NK-92 treated with Interleukin-12 subunit alpha and Interleukin-12 subunit beta, amount 100 ng/mL, for 24 hours (cell line): ENCODE results near the gene TAF12.
"Not testable (repeated sequence)": the region's sequence is repeated elsewhere in the genome, so short reads cannot be mapped to it uniquely, and the experiment has no call there.

Experiments used
- DNase-seq: peaks from one replicate; lab custom pipeline; 2025; lab: John Stamatoyannopoulos, UW

The TAF12 gene

DNA sequence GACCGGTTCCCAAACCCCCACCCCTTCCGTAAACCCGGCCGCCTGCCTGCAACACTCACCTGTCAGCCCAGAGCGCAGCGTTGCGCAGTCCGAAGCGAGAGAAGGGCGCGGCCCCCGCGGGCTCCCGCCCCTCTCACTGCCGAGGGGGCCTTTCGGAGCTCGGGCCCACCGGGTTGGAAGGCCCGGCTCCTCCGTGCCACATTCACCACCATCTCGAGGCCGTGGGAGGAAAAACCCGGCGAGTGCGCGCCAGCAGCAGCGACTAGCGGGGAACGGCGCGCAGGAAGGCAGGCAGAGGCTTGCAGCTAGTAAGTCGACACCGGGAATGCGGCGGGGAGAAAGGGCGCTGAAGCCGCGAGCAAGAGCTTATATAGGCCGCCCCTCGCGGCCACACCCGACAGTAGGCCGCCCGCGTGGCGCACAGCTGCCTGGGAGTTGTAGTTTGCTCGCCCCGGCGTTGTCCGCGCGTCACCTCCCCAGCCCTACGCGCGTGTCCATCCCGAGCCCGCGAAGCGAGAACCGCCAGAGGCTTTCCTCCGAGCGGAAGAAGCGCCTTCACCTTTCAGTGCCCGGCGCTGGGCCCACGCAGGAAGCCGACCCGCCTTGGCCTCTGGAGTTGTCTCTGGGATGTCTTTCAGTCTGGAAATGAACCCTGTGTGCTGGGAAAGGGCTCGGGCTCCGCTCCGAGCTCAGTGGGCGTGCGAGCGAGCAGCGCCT lies 61.2 kb downstream of the TAF12 start:
- DNase-seq: peak; percentile 92

- peak; percentile 67 for DNase-seq
These were observed 61.9 kb downstream of the TAF12 start for GRCh38 chr1:28580722-28581530.

GRCh38 chr1:28579401-28579800 lies 63.5 kb downstream of the TAF12 start:
- DNase-seq: no peak

GRCh38 chr1:28578696-28579218 lies 64.1 kb downstream of the TAF12 start:
- DNase-seq: no peak

DNA sequence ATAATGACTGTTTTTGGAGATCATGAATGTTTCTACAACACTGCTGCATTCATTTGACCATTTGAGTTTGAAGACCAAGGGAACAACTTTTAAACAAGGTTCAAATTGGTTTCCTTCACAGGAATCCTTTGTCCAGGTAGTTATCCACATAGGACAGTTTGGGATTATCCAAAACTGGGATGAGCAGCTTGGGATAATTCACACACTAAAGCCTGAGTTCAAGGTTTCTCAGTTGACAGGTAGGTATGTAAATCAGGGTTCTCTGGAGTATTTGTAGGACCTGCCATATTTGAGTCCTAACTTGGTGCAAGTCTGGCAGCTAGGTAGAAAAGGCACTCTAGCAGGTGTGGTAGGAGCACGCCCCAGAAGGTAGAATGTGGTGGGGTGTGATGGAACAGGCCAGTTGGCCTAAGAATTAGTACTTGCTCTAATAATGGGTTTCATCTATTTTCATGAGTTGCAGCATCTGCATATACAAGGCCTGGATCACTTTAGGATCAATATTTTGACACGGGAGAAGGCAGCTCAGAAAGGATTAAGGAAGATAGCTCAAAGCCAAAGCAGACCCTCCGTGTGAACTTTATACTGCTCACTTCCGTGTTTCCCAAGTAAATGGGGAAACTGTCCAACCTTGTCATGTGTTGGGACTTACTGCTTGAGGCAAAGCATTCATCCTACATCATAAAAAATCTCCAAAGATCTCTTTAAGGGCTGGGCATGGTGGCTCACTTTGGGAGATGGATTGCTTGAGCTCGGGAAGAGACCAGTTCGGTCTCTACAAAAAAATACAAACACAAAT lies 64.9 kb downstream of the TAF12 start:
- DNase-seq: no peak

DNA sequence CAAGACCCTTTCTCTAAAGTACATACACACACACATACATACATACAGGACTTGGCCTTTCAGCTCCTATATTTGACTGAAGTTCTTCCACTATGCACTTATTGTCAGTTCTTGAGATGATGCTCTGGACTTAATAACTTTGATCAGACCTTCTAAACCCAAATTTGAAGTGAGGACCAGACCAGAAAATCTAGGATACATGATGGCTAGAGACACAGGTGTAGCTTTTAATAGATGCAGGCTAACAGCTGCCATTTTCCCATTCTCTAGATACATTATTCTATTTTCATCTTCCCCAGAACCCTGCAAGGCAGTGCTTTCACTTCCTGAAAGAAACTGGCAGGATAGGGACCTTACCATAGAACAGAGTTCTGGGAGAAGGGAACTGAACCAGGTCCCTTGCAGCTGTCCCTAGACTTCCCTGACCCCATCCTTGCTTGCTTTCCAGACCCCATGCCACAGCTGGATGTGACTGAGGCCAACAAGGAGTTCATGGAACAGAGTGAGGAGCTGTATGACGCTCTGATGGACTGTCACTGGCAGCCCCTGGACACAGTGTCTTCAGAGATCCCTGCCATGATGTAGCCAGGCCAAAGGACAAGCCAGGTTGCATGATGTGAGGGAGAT lies 65.7 kb downstream of the TAF12 start:
- no peak for DNase-seq

- DNase-seq: no peak
These were observed 69.3 kb downstream of the TAF12 start for GRCh38 chr1:28573564-28573963.

DNA sequence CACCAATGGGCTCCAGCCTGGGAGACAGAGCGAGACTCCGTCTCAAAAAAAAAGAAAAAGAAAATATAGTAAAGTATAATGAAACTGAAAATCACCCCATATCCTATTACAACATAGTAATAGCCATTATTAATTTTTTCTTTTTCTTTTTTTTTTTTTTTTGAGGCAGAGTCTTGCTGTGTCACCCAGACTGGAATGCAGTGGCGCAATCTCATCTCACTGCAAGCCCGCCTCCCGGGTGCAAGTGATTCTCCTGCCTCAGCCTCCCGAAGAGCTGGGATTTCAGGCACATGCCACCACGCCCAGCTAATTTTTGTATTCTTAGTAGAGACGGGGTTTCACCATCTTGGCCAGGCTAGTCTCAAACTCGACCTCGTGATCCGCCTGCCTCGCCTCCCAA lies 70.0 kb downstream of the TAF12 start:
- DNase-seq: not testable (repeated sequence)

- no peak for DNase-seq
These were observed 71.0 kb downstream of the TAF12 start for GRCh38 chr1:28571911-28572310.

- no peak for DNase-seq
These were observed 75.9 kb downstream of the TAF12 start for GRCh38 chr1:28566931-28567330.

- DNase-seq: no peak
These were observed 77.1 kb downstream of the TAF12 start for GRCh38 chr1:28565726-28566125.

GRCh38 chr1:28565040-28565439 lies 77.8 kb downstream of the TAF12 start:
- no peak for DNase-seq

DNA sequence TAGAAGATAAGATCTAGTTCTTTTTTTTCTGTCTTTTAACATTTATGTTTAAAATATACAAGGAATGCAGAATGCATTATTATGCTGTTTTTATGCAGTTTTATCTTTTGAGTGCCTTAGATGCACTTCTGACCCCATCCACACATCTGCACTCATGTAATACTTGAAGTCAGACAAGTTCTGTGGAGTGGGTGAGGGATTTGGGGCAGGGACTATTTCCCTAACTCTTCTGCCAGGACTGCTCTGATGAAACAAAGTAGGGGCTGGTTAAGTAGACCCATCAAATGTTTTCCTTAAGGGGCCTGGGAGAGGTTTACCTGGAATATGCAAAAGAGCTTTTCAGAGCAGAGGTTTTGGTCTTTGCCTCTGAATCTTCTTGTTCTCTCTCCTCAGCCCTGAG lies 78.6 kb downstream of the TAF12 start:
- DNase-seq: no peak

GRCh38 chr1:28560886-28561285 lies 82.0 kb downstream of the TAF12 start:
- DNase-seq: no peak
